NCI-H345 treated with DMSO at 0.1 percent for 48 hours (cell line): Measurements from ENCODE around the gene GHRL.
A peak's percentile ranks its signal among the peaks of the same experiment; 100 is the strongest.
"Not testable (repeated sequence)": the region's sequence is repeated elsewhere in the genome, so short reads cannot be mapped to it uniquely, and the experiment has no call there.

Source experiments
- DNase-seq: peaks from one replicate; lab custom pipeline; 2025; ENCODE audit not compliant: unreplicated experiment; lab: John Stamatoyannopoulos, UW

The GHRL gene

GRCh38 chr3:10278501-10278900 is 14.2 kb downstream of the GHRL start:
- no peak for DNase-seq

GRCh38 chr3:10277115-10277625 is 15.6 kb downstream of the GHRL start:
- DNase-seq = no peak

DNA sequence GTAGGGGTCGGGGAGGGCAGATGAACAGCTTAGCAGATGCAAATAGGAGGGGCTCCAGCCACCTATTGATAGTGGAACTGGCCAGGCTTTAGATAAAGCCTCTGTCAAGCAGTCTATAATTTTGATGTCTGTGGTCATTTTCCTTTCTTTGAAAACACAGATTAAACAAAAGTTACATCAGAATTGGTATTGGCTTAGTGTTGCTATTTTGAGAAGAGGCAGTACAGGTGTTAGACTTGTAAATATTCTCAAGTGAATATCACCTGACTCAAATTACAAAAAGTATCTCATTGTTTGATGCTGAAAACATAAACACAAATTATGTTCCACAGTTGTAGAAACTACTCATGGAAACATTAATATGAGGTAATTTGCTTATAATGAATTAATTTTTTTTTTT is 18.1 kb downstream of the GHRL start:
- DNase-seq = no peak

- no peak for DNase-seq
Observed at GRCh38 chr3:10273702-10274305, 18.9 kb downstream of the GHRL start.

GRCh38 chr3:10272977-10273376 is 19.8 kb downstream of the GHRL start:
- DNase-seq = no peak

GRCh38 chr3:10272476-10272875 is 20.3 kb downstream of the GHRL start:
- not testable (repeated sequence) for DNase-seq

GRCh38 chr3:10269443-10269842 is 23.3 kb downstream of the GHRL start:
- DNase-seq = no peak

GRCh38 chr3:10268930-10269329 is 23.8 kb downstream of the GHRL start:
- no peak for DNase-seq

- DNase-seq = no peak
Observed at GRCh38 chr3:10268116-10268515, 24.6 kb downstream of the GHRL start.

GRCh38 chr3:10266936-10267335 is 25.8 kb downstream of the GHRL start:
- DNase-seq = not testable (repeated sequence)

GRCh38 chr3:10265833-10266232 is 26.9 kb downstream of the GHRL start:
- no peak for DNase-seq

GRCh38 chr3:10263646-10264363 is 28.9 kb downstream of the GHRL start:
- DNase-seq = no peak

GRCh38 chr3:10262027-10262426 is 30.7 kb downstream of the GHRL start:
- DNase-seq = no peak

DNA sequence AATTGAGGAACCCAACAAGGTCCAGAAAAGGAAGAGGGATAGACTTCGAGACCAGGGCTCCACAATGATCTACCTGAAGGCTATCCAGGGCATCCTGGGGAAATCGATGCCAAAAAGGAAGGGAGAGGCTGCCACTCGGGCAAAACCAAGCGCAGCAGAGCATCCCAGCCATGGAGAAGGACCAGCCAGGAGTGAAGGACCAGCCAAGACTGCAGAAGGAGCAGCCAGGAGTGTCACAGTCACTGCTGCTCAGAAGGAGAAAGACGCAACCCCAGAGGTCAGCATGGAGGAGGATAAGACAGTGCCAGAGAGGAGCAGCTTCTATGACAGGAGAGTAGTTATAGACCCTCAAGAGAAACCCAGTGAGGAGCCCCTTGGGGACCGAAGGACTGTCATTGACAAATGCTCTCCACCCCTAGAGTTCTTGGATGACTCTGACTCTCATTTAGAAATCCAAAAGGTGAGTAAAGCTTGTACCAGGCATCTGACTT is 32.5 kb downstream of the GHRL start:
- no peak for DNase-seq

DNA sequence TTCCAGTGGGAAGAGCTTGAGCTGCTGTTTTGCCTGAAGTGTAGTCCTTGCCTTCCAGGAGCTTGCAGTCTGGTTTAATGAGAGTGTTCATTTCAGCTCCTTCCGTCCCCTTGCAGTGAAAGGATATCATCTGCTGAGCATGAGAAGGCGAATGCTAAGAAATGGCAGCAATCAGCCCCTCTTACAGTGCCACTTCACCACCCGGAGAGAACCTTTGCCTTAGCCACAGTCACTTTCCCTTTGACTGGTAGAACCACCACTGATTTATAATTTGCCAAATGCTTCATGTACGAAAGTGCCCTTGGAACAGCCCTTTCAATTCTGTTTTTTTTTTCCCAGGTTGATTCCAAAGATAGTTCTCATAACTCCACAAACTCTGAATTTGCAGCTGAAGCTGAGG is 32.9 kb downstream of the GHRL start:
- DNase-seq = no peak

GRCh38 chr3:10259036-10259435 is 33.7 kb downstream of the GHRL start:
- no peak for DNase-seq

- DNase-seq = no peak
Observed at GRCh38 chr3:10255835-10256234, 36.9 kb downstream of the GHRL start.

GRCh38 chr3:10253731-10254130 is 39.0 kb downstream of the GHRL start:
- DNase-seq = no peak

DNA sequence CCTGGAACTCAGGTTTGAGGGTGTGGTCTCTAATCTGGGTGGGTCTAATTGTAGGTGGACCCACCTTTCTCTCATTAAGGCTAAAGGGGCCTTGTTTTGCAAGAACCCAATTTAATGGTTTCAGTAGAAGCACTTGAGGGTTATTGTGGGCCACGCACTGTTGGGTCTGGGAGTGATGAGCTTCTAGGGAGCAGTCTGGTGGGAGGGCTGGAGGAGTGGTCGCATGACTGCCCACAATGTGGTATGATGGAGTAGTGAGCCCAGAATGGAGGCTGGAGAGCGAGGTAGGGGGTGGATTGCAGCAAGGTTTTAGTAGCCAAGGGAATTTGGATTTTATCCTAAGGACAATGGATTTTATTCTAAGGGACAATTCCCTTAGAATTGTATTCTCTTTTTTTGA is 41.7 kb downstream of the GHRL start:
- DNase-seq = no peak

DNA sequence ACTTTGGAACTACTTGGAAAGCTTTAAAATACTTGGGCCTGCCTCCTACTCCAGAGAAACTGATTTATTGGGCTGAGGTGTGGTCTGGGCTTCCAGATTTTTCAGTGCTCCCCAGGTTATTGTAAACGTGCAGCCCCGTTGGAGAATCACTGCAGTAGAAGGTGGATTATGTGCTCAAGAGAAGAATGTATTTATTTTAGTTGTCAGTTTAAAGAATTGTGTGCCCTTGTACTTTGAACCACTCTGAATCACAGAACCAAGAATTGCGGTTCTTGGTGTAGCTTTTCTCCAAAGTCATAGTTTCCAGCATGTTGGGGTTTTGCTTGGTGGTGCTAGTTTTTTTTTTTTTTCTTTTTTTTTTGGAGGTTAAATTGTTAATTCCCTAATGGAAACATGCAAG is 42.9 kb downstream of the GHRL start:
- no peak for DNase-seq

DNA sequence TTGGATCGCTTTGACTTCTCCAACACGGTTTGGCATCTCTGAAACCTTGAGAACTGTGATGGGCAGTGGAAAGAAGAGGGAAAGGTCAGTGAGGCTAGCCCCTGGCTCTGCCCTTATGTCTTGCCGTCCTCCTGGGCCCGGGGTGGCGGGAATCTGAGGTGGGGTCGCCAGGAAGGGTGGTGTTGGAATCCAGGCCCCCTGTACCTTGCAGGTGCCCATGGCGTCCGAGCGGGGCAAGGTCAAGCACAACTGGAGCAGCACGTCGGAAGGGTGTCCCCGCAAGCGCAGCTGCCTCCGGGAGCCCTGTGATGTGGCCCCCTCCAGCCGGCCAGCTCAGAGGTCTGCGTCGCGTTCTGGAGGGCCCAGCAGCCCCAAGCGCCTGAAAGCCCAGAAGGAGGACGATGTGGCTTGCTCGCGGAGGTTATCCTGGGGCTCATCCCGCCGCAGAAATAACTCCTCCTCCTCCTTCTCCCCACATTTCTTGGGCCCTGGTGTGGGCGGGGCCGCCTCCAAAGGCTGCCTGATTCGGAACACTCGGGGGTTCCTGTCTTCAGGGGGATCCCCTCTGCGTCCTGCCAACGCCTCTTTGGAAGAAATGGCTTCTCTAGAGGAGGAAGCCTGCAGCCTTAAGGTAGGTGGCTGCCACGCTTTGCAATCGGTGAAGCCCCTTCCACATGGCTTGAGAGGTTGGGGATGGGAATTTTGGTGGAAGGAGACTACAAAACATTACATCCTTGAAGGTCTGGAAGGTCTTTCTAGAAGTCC is 43.6 kb downstream of the GHRL start:
- DNase-seq = peak; percentile 3
